ENCODE data around the gene CLRN2. TPM values are rescaled to one million over a fixed set of nuclear protein-coding genes. Genes with fewer than 3 reads are reported as not detected.

The CLRN2 gene
- total RNA-seq, 1 donor from 2014 or later: not detected

DNA sequence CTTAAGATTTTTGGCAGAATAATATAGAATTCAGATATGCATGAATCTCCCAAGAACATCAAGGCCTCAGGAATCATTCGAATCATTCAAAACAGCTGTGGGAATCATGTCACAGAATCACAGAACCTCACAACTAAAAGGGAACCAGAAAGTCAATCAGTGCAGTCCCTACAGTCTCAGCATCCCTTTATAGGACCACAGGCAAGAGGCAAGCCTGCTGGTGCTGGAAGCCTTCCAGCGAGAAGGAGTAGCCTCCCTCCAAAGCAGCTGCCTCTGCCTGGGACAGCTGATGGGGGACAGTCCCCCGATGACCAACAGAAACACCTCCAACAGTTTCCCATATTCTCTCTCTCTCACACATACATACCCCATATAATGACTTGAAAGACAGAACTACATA is 23.8 kb upstream of the CLRN2 start:
- H3K4me1 Mint-ChIP-seq: peaks cover 24% of the 10 kb centered on the region
- H3K4me1 ChIP-seq: peaks cover 5% of the 10 kb centered on the region
- H3K79me2 ChIP-seq (ENCODE audit: low read depth): no peaks in the 10 kb centered on the region
- no peaks in the 10 kb centered on the region for H4K20me1 ChIP-seq (ENCODE audit: low read depth)
- no peak overlapping the region for H3K27ac ChIP-seq
- H3K4me3 Mint-ChIP-seq: no peak overlapping the region
- no peak overlapping the region for H3K4me2 ChIP-seq
- H3K9me3 ChIP-seq (ENCODE audit: low read depth): no peaks in the 10 kb centered on the region
- no peak for DNase-seq (ENCODE audit: low spot score)
- peaks cover 3% of the 10 kb centered on the region for H3K27me3 Mint-ChIP-seq (ENCODE audit: insufficient read depth, low read depth)
- no peaks in the 10 kb centered on the region for H3K27me3 ChIP-seq
- H2AFZ ChIP-seq (replicated peaks): no peak overlapping the region
- H3K9me3 Mint-ChIP-seq: no peaks in the 10 kb centered on the region
- peaks cover 6% of the 10 kb centered on the region for H3K36me3 Mint-ChIP-seq
- TF ChIP-seq EZH2 (IDR thresholded peaks at IDR 0.05) (no peak), CTCF (IDR thresholded peaks at IDR 0.05) (no peak), EZH2phosphoT487 (IDR thresholded peaks at IDR 0.05) (no peak)
- H3K9ac ChIP-seq: no peak overlapping the region
- no peaks in the 10 kb centered on the region for H3F3A ChIP-seq (ENCODE audit: low read depth)
- no peak overlapping the region for H3K27ac Mint-ChIP-seq
- no peak overlapping the region for H3K4me3 ChIP-seq
- H3K36me3 ChIP-seq: no peaks in the 10 kb centered on the region

GRCh38 chr4:17492058-17492741 is 22.8 kb upstream of the CLRN2 start:
- Histone ChIP-seq H3K4me3 (no peak overlapping the region), H3K9ac (no peak overlapping the region), H3K36me3 (no peaks in the 10 kb centered on the region), H4K20me1 (ENCODE audit: low read depth) (no peaks in the 10 kb centered on the region), H3K27ac (no peak overlapping the region), H3K79me2 (ENCODE audit: low read depth) (no peaks in the 10 kb centered on the region), H3K4me2 (no peak overlapping the region), H3K27me3 (no peaks in the 10 kb centered on the region), H2AFZ (replicated peaks) (no peak overlapping the region), H3F3A (ENCODE audit: low read depth) (no peaks in the 10 kb centered on the region), H3K4me1 (peaks cover 5% of the 10 kb centered on the region), H3K9me3 (ENCODE audit: low read depth) (no peaks in the 10 kb centered on the region)
- H3K4me1 Mint-ChIP-seq: peaks cover 24% of the 10 kb centered on the region
- no peak overlapping the region for H3K4me3 Mint-ChIP-seq
- peaks cover 6% of the 10 kb centered on the region for H3K36me3 Mint-ChIP-seq
- TF ChIP-seq CTCF (IDR thresholded peaks at IDR 0.05): no peak
- H3K9me3 Mint-ChIP-seq: no peaks in the 10 kb centered on the region
- peaks cover 3% of the 10 kb centered on the region for H3K27me3 Mint-ChIP-seq (ENCODE audit: insufficient read depth, low read depth)
- no peak overlapping the region for H3K27ac Mint-ChIP-seq
- no peak for DNase-seq (ENCODE audit: low spot score)

DNA sequence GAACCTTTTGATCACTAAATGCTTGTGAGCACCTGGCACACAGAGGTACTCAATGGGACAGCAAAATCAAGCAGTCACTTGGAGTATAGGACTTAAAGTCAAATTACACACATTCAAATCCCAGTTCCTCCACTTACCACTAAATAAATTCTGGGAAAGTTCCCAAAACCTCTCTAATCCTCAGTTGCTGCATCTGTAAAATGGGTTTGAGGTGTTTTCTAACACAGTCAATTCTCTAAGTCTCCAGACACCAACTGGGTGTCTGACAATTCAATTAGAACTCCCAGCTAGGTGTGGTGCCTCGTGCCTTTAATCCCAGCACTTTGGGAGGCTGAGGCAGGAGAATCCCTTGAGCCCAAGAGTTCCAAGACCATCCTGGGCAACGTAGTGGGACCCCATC is 22.1 kb upstream of the CLRN2 start:
- H3K9me3 Mint-ChIP-seq: no peaks in the 10 kb centered on the region
- no peak for DNase-seq (ENCODE audit: low spot score)
- Histone ChIP-seq H3K4me1 (peaks cover 5% of the 10 kb centered on the region), H3K9me3 (ENCODE audit: low read depth) (no peaks in the 10 kb centered on the region), H4K20me1 (ENCODE audit: low read depth) (no peaks in the 10 kb centered on the region), H3K4me2 (no peak overlapping the region), H3K9ac (no peak overlapping the region), H3K27me3 (no peaks in the 10 kb centered on the region), H3F3A (ENCODE audit: low read depth) (no peaks in the 10 kb centered on the region), H3K4me3 (no peak overlapping the region), H3K36me3 (no peaks in the 10 kb centered on the region), H2AFZ (replicated peaks) (no peak overlapping the region), H3K27ac (no peak overlapping the region), H3K79me2 (ENCODE audit: low read depth) (no peaks in the 10 kb centered on the region)
- peaks cover 8% of the 10 kb centered on the region for H3K36me3 Mint-ChIP-seq
- H3K27me3 Mint-ChIP-seq (ENCODE audit: insufficient read depth, low read depth): peaks cover 3% of the 10 kb centered on the region
- H3K27ac Mint-ChIP-seq: no peak overlapping the region
- no peak overlapping the region for H3K4me3 Mint-ChIP-seq
- peaks cover 24% of the 10 kb centered on the region for H3K4me1 Mint-ChIP-seq
- TF ChIP-seq CTCF (IDR thresholded peaks at IDR 0.05): no peak
- TF ChIP-seq EZH2 (IDR thresholded peaks at IDR 0.05): no peak
- no peak for TF ChIP-seq EZH2phosphoT487 (IDR thresholded peaks at IDR 0.05)

Measured in neural progenitor cell (in vitro differentiated cells).